BJ (cell line): ENCODE measurements around the gene ATP2C2. TPM values are rescaled to one million over a fixed set of nuclear protein-coding genes. Genes with fewer than 3 reads are reported as not detected.

Experiments used
- CTCF ChIA-PET: fragments of 350-600 bp; formaldehyde crosslinking; extraction: SDS; loops from one replicate; lab custom pipeline; 2021; ENCODE audit warnings: antibody characterized with exemption, inconsistent platforms; lab: Yijun Ruan, JAX
- POLR2A ChIA-PET: fragments of 300-600 bp; sonication (Branson Sonifier 250); formaldehyde crosslinking; extraction: SDS; loops from one replicate; lab custom pipeline; 2021; ENCODE audit warnings: antibody characterized with exemption; lab: Charles Lee
- DNase-seq: peaks from one replicate; pipeline ENCODE4 v3.0.0-alpha.2; 2011; ENCODE audit warnings: low read depth
- H3K27me3 ChIP-seq: 2 replicates; pipeline ENCODE4 v1.6.0; 2011; ENCODE audit warnings: low read length; ENCODE audit not compliant: control insufficient read depth, insufficient read depth
- H3K36me3 ChIP-seq: 2 replicates; pipeline ENCODE4 v1.5.1; 2011; ENCODE audit warnings: low read length; ENCODE audit not compliant: control insufficient read depth, insufficient read depth
- H3K4me3 ChIP-seq: 2 replicates; pipeline ENCODE4 v1.5.1; 2011; ENCODE audit warnings: low read depth, mild to moderate bottlenecking, control low read depth, low read length
- polyA plus RNA-seq: library from polyadenylated mRNA; depleted of rRNA; stranded (reverse); fragments of >200 nt; gene quantifications from 2 replicates; pipeline ENCODE4 v1.2.3, GENCODE V29; 2011
- TF ChIP-seq, protein P1 (sequence below): IDR thresholded peaks from 2 replicates; pipeline ENCODE4 v1.5.1; 2011; ENCODE audit warnings: low read depth, mild to moderate bottlenecking, control low read depth, inconsistent platforms, low read length, moderate library complexity; ENCODE audit not compliant: insufficient read depth

The ATP2C2 gene
- polyA plus RNA-seq, 1 experiment: not detected

DNA sequence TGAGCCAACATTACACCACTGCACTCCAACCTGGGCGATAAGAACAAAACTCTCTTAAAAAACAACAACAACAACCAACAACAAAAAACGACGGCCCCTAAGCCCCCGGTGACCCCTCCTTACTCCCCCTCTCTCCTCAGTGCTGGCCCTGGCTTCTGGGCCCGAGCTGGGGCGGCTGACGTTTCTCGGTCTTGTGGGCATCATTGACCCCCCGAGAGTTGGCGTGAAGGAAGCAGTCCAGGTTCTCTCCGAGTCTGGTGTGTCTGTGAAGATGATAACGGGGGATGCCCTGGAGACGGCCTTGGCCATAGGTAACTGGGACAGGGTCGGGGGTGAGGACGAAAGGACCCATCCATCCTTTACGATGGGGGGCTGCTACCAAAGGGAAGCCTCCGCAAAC lies 83.4 kb downstream of the ATP2C2 start:
- DNase-seq: no peak
- POLR2A ChIA-PET: no interaction called here

DNA sequence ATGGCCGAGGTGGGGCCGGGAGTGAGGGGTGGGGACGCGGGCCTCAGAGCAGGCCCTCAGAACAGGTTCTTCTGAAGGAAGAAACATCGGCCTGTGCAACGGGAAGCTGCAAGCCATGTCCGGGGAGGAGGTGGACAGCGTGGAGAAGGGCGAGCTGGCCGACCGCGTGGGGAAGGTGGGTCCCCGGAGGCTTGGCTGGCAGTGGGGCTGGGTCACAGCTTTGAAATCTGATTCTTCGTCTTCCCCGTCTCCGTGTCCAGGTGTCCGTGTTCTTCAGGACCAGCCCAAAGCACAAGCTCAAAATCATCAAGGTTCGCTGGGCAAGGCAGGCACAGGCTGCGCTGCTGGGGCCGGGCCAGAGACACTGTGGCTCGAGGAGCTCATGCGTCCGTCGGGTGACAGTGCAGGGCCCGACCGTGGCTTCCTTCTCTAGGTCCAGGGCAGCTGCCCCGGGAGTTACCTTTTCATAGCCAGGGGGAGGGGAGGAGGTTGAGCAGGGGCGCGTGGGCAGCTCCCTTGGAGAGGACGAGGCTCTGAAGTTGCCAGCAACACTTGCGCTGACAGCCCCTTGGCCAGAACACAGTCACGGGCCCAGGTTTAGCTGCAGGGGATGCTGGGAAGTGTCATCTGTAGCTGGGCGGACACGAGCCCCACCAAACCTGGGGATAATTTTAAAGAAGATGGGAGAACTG lies 84.9 kb downstream of the ATP2C2 start:
- no peak for DNase-seq
- CTCF ChIA-PET: interaction anchor here (0.6 to 1.8 kb wide), 3 partner anchors 10 to 145 kb away, joined by 3 to 6 read pairs (median 3); no protein-coding TSS in a partner anchor
- H3K4me3 ChIP-seq: no peak overlapping the region
- no peaks in the 10 kb centered on the region for H3K36me3 ChIP-seq
- TF ChIP-seq, protein P1, sequence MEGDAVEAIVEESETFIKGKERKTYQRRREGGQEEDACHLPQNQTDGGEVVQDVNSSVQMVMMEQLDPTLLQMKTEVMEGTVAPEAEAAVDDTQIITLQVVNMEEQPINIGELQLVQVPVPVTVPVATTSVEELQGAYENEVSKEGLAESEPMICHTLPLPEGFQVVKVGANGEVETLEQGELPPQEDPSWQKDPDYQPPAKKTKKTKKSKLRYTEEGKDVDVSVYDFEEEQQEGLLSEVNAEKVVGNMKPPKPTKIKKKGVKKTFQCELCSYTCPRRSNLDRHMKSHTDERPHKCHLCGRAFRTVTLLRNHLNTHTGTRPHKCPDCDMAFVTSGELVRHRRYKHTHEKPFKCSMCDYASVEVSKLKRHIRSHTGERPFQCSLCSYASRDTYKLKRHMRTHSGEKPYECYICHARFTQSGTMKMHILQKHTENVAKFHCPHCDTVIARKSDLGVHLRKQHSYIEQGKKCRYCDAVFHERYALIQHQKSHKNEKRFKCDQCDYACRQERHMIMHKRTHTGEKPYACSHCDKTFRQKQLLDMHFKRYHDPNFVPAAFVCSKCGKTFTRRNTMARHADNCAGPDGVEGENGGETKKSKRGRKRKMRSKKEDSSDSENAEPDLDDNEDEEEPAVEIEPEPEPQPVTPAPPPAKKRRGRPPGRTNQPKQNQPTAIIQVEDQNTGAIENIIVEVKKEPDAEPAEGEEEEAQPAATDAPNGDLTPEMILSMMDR: no peak
- no peaks in the 10 kb centered on the region for H3K27me3 ChIP-seq
- POLR2A ChIA-PET: no interaction called here

More for the DNA sequence above, 83.4 kb downstream of the ATP2C2 start:
- CTCF ChIA-PET: no interaction called here
- TF ChIP-seq, protein P1: no peak
- no peaks in the 10 kb centered on the region for H3K27me3 ChIP-seq
- H3K4me3 ChIP-seq: no peak overlapping the region
- H3K36me3 ChIP-seq: no peaks in the 10 kb centered on the region

DNA sequence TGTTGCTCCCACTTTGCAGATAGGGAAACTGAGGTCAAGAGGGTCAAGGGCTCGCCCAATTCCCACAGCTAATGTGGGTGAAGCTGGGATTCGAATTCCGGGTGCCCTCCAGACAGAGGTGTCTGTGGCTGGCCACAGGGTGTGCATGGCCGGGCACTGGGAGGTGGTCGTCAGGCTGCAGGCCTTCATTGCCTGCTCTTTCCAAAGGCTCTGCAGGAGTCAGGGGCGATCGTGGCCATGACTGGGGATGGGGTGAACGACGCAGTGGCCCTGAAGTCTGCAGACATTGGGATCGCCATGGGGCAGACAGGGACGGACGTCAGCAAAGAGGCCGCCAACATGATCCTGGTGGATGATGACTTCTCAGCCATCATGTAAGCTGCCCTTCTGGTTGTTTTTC lies 86.3 kb downstream of the ATP2C2 start:
- ChIA-PET CTCF (interaction anchor here (1.1 kb wide), 1 partner anchor 28 kb away, joined by 3 read pairs; no protein-coding TSS in a partner anchor), POLR2A (no interaction called here)
- Histone ChIP-seq H3K36me3 (no peaks in the 10 kb centered on the region), H3K27me3 (no peaks in the 10 kb centered on the region), H3K4me3 (no peak overlapping the region)
- TF ChIP-seq, protein P1: no peak
- DNase-seq: no peak

DNA sequence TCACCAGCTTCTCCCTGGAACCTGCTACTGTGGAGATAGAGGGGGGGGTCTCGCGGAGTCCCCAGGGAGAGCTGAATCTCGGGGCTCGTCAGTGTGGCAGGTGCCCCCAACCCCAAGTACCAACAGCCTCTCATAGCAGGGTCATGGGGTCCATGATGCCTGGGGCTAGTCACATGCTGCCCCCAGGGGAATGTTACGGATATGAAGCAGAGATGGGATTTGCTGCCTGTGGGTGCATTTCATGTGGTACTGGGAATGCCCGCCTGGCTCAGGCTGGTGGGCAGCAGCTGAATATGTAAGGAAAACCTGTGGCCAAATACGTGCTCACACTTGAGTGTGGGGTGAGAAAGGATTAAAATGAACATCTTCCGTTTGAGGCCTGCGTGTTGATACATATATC lies 86.7 kb downstream of the ATP2C2 start:
- Histone ChIP-seq H3K4me3 (no peak overlapping the region), H3K36me3 (no peaks in the 10 kb centered on the region), H3K27me3 (no peaks in the 10 kb centered on the region)
- TF ChIP-seq, protein P1: no peak
- ChIA-PET POLR2A (no interaction called here), CTCF (no interaction called here)
- no peak for DNase-seq

DNA sequence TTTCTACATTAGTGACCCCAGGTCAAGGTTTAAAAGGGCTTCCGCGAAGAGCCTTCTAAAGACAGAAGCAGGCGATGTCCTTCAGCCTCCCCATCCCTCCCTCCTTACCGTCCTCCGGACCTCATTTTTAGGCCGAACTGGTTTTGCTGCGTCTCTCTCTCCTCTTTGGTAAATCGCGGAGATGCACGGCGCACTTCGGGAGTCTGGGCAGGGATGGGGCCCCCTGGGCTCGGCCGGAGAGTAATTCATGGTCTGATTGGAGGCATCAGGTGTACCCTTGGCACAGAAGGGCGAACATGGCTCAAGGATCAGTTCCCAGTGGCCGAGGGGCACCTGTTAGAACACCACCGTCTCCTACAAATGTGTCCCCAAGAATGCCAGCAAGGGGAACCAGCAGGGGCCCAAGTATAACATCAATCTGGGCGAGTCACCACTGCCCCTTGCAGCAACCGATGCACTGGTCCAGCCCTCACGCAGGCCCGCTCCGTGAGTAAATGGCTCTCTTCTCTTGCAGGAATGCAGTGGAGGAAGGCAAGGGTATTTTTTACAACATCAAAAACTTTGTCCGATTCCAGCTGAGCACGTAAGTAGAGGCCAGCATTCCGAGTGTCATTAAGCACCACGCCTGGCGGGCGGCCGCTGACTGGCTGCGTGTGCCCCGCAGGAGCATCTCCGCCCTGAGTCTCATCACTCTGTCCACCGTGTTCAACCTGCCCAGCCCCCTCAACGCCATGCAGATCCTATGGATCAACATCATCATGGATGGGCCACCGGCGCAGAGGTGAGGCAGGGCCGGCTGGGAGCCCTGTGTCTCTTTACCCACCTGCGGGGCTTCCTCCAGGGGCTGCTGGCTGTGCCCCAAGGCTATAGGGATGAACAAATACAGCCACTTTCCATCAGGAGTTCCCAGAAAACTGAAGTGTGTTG lies 90.5 kb downstream of the ATP2C2 start:
- H3K27me3 ChIP-seq: no peaks in the 10 kb centered on the region
- no peak overlapping the region for H3K4me3 ChIP-seq
- POLR2A ChIA-PET: no interaction called here
- CTCF ChIA-PET: no interaction called here
- no peak for DNase-seq
- TF ChIP-seq, protein P1: no peak
- H3K36me3 ChIP-seq: peaks cover 9% of the 10 kb centered on the region
